Measurements from ENCODE around the gene MUS81. TPM values are rescaled to one million over a fixed set of nuclear protein-coding genes. Genes with fewer than 3 reads are reported as not detected.
A peak's percentile ranks its signal among the peaks of the same experiment; 100 is the strongest.
"Not testable (repeated sequence)": the region's sequence is repeated elsewhere in the genome, so short reads cannot be mapped to it uniquely, and the experiment has no call there.

The MUS81 gene
- 10 to 100 TPM; 65.2 to 77.2 TPM for total RNA-seq

- peaks cover 77% of the 10 kb centered on the region for H3K36me3 Mint-ChIP-seq (ENCODE audit: low read depth)
- H3K9me3 Mint-ChIP-seq = no peaks in the 10 kb centered on the region
- H3K27me3 Mint-ChIP-seq = no peaks in the 10 kb centered on the region
- H3K4me1 Mint-ChIP-seq = peaks cover 21% of the 10 kb centered on the region
- H3K4me3 Mint-ChIP-seq = peak within 1 kb of the TSS; percentile 89
- ATAC-seq (replicated peaks) = peak; percentile 43
- peak within 1 kb of the TSS; percentile 89 for H3K27ac Mint-ChIP-seq
Observed at GRCh38 chr11:65860278-65861164, at the start of gene MUS81. Gene MUS81, plus strand, starts transcription at chr11:65860433. Its CDS starts 321 bp downstream, at chr11:65860754.

DNA sequence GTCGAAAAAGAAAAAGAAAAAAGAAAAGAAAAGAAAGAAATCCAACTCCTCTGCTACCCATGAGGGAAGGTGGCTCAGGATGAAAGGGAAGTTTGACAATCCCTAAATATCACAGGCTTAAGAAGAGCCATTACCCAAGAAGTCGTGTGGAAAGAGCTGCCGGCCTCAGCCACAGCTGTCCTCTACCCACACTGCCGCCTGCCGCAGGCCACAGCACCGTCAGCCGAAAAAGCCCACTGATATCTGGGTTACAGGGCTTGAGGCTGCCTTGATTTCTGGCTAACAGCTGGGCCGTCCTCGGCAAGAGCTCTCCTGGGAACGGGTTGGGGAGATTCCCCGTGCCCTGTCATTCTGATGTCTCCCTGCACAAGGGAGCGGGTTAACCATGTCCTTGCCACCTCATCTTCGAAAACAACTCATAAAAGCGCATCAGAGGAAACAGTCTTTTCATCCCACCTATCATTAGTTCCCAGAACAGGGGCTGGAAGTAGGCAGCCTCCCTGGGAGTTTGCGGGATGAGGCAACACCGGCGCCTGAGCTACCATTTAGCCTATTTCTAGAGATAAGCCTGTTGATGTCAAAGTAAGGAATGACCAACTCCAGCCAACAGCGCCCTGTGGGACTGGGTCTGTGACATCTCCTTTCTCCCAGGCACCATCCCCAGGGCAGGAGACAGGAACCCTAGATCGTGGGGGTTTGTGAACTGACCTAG lies 48.3 kb upstream of the MUS81 start:
- Mint-ChIP-seq H3K4me1 (no peaks in the 10 kb centered on the region), H3K27ac (no peak overlapping the region), H3K27me3 (peaks cover 5% of the 10 kb centered on the region), H3K36me3 (ENCODE audit: low read depth) (no peaks in the 10 kb centered on the region), H3K9me3 (no peaks in the 10 kb centered on the region), H3K4me3 (no peak overlapping the region)
- ATAC-seq (replicated peaks) = no peak

DNA sequence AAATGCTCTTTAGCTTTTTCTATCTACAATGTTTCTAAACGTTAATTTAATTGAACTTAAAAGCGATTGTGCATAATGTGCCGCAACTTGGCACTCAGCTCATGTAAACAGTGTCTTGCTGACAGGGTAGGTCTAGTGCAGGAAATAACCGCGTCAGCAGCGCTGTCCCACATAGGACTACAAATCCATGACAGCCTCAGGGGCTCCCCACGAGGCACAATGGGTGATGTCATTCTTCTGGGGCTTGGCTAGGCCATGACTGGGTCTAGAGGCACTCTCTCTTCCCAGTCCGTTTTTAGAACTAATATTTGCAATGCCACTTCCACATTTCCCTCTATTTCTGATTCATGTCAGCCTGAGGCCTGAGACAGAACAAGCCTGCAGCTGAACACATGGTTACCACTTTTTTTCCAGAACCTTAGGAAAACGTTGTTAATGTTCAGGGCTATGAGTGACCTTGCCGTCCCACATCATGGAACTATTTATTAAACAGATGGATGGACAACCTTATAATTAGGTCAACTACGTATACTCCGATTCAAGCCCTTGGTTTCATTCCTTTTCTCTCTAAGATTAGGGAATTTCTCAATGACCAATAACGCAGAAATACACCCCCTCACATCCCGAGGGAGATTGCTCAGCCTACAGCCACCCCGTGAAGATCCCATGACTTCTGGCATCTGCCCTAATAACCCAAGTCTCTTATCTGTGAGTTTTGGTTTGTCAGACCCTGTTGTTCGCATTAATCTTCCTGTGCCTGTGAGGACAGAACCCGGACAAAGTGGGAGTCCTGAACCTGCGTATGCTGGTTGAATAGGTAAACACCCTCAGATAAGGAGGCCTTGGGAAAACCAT lies 45.9 kb upstream of the MUS81 start:
- ATAC-seq (replicated peaks) = no peak
- H3K27ac Mint-ChIP-seq = no peak overlapping the region
- no peaks in the 10 kb centered on the region for H3K27me3 Mint-ChIP-seq
- H3K4me1 Mint-ChIP-seq = no peaks in the 10 kb centered on the region
- H3K36me3 Mint-ChIP-seq (ENCODE audit: low read depth) = no peaks in the 10 kb centered on the region
- H3K9me3 Mint-ChIP-seq = no peaks in the 10 kb centered on the region
- no peak overlapping the region for H3K4me3 Mint-ChIP-seq

GRCh38 chr11:65814986-65815565 lies 45.2 kb upstream of the MUS81 start:
- H3K27me3 Mint-ChIP-seq = no peaks in the 10 kb centered on the region

DNA sequence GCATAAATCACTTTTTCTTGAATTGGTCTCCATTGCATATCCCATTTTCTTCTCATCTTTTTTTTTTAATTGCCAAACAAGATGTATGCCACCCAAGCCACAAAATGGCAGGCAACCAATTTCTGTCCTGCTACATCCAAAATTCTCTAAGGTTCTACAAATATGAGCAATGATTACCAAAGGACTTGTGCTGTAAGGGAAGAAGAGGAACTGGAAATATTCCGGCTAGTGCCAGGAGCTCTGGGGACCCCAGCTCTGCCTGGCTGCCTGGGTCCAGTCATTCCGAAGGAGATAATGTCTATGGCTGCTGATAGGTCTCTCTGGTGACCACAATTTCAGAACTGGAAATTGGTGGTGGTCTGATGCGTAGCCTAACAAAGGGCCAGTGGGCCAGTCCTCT lies 43.5 kb upstream of the MUS81 start:
- no peaks in the 10 kb centered on the region for H3K9me3 Mint-ChIP-seq

More at GRCh38 chr11:65814986-65815565, 45.2 kb upstream of the MUS81 start:
- ATAC-seq (replicated peaks) = no peak
- H3K4me1 Mint-ChIP-seq = no peaks in the 10 kb centered on the region
- H3K27ac Mint-ChIP-seq = no peak overlapping the region
- H3K4me3 Mint-ChIP-seq = no peak overlapping the region
- H3K36me3 Mint-ChIP-seq (ENCODE audit: low read depth) = no peaks in the 10 kb centered on the region
- H3K9me3 Mint-ChIP-seq = no peaks in the 10 kb centered on the region

DNA sequence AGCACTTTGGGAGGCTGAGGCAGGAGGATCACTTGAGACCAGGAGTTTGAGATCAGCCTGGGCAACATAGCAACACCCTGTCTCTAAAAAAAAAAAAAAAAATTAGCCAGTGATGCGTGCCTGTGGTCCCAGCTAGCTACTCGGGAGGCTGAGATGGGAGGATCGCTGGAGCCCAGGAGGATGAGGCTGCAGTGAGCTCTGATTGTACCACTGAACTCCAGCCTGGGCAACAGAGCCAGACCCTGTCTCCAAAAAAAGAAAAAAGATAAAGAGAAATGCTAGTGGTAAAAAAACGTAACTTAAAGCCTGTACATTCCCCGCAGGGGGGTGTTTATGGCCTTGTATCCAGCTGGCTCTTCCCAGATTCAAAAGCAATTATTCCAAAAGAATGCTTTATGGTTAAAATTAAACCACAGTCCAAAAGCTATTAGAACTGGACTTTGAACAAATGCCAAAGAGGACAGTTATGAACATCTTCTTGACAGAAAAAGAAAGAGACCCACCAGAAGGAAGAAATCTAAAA lies 42.9 kb upstream of the MUS81 start:
- Mint-ChIP-seq H3K27me3 (no peaks in the 10 kb centered on the region), H3K36me3 (ENCODE audit: low read depth) (no peaks in the 10 kb centered on the region), H3K4me1 (no peaks in the 10 kb centered on the region), H3K27ac (peak overlapping the region; percentile 92), H3K9me3 (no peaks in the 10 kb centered on the region), H3K4me3 (peak overlapping the region; percentile 90)
- ATAC-seq (replicated peaks) = no peak

More for the DNA sequence above, 43.5 kb upstream of the MUS81 start:
- H3K36me3 Mint-ChIP-seq (ENCODE audit: low read depth) = no peaks in the 10 kb centered on the region
- H3K27me3 Mint-ChIP-seq = no peaks in the 10 kb centered on the region
- no peak overlapping the region for H3K27ac Mint-ChIP-seq
- H3K4me3 Mint-ChIP-seq = peak overlapping the region; percentile 90
- no peak for ATAC-seq (replicated peaks)
- no peaks in the 10 kb centered on the region for H3K4me1 Mint-ChIP-seq

DNA sequence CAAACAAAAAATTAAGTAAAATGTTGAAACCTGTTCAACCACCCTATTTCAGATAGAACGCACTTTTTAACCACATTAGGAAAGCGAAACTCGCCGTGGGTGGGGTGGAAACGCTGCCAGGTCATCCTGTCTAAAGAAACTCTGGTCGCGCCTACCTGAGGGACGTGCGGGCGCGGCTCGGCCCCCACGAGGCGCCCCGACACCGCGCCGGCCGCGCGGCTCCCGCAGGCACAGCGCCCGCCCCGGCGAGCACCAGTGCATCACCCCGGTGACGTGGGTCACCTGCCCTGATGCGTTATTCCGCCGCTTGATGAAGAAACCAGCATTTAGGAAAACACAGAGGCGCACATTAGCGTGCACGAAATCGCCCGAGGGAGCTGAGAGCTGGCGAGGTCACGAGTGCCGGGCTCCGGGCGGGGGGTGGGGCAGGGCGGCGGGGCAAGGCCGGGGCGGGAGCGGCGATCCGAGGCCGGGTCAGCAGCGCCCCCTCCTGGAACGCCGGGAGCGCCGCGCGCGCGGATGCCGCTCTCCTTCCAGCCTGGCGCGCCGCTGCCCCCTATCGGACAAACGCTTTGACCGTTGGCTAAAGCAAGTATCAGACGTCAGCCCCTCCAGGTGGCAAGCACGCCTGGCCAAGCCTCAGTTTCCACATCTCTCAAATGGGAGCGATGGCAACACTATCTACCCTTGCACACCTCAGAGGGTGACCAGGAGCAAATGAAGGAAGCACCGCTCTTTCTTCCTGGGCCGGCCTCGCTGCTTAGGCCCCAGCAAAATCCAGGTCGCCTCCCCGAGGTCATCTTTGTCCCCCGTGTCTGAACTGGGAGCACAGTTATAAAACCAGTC lies 42.2 kb upstream of the MUS81 start:
- H3K9me3 Mint-ChIP-seq = no peaks in the 10 kb centered on the region
- H3K27me3 Mint-ChIP-seq = no peaks in the 10 kb centered on the region
- peak; percentile 86 for ATAC-seq (replicated peaks)
- H3K4me3 Mint-ChIP-seq = peak overlapping the region; percentile 90
- no peaks in the 10 kb centered on the region for H3K4me1 Mint-ChIP-seq
- H3K27ac Mint-ChIP-seq = peak overlapping the region; percentile 92
- no peaks in the 10 kb centered on the region for H3K36me3 Mint-ChIP-seq (ENCODE audit: low read depth)

DNA sequence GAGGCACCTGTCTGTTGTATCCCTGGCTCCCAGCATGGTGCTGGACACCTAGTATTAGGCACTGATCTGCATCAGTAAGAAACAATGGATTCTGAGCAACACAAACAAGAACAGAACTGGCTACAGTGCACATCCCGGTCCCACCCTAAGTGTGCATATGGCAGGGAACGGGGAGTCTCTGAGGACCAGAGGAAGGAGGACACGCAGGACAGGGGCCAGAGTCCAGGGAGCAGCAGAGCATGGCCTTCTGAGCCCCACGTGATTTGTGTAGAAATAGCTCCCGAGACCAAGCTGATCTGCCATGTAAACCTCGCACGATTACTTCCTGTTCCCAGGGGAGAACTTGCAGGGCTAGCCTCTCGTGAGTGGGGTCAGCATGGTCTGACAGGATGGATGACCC lies 39.1 kb upstream of the MUS81 start:
- Mint-ChIP-seq H3K4me3 (no peak overlapping the region), H3K27me3 (no peaks in the 10 kb centered on the region), H3K9me3 (no peaks in the 10 kb centered on the region), H3K4me1 (no peaks in the 10 kb centered on the region), H3K27ac (no peak overlapping the region), H3K36me3 (ENCODE audit: low read depth) (no peaks in the 10 kb centered on the region)
- ATAC-seq (replicated peaks) = no peak

DNA sequence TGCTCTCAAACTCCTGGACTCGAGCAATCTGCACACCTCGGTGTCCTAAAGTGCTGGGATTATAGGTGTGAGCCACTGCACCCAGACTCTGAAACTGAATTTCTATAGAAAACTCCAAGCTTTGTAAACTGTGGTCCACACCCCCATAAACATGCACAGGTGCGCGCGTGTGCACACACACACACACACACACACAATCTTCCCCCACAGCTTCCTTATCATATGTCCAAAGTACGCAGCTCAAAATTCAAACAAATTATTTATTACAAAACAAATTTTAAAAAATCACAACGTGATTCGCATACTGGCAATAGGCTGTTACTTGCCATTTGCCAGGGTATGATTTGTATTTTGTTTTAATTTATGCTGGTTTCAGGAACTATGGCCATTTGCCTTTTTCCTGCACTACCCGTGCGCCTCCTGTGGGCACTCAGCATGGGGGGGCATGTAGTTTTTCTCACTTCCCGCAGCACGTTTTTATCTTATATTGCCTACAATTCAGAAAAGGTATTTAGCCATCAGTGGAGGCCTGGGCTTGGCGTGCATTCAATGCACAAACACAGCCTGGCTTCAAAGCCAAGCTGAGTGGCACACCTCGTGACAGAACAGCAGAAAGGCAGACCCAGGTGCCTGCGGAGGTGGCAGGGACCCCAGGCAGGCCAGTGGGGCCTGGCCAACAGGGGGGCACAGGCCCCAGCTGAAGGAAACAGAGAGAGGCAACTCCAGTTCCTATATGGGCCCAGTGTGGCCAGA lies 37.3 kb upstream of the MUS81 start:
- Mint-ChIP-seq H3K4me3 (no peak overlapping the region), H3K9me3 (no peaks in the 10 kb centered on the region), H3K27me3 (no peaks in the 10 kb centered on the region), H3K4me1 (peaks cover 5% of the 10 kb centered on the region), H3K27ac (no peak overlapping the region), H3K36me3 (ENCODE audit: low read depth) (no peaks in the 10 kb centered on the region)
- no peak for ATAC-seq (replicated peaks)

- no peak for ATAC-seq (replicated peaks)
- H3K36me3 Mint-ChIP-seq (ENCODE audit: low read depth) = no peaks in the 10 kb centered on the region
- H3K27me3 Mint-ChIP-seq = no peaks in the 10 kb centered on the region
- H3K4me3 Mint-ChIP-seq = peak overlapping the region; percentile 8
- peak overlapping the region; percentile 7 for H3K27ac Mint-ChIP-seq
- peaks cover 16% of the 10 kb centered on the region for H3K4me1 Mint-ChIP-seq
- H3K9me3 Mint-ChIP-seq = no peaks in the 10 kb centered on the region
Observed at GRCh38 chr11:65826984-65827735, 33.1 kb upstream of the MUS81 start.

DNA sequence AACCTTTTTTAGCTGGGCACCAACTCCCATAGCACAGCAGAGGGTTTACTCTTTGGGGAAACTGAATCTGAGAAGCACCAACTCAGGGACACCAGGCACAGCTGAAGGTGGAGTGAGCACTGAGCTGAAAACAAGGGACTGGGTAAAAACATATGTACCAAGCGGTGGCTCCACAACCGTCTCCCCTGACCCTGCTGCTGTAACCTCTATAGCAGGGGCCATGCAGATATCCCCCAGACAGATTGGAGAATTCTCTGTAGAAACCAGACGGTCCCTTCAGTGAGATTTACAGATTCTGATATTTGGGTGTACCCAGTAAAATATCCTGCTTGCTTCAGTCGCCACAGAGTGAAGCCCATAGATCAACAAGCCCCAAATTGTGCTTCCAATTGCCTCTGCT lies 30.8 kb upstream of the MUS81 start:
- Mint-ChIP-seq H3K4me1 (peaks cover 25% of the 10 kb centered on the region), H3K27ac (no peak overlapping the region), H3K9me3 (no peaks in the 10 kb centered on the region), H3K27me3 (peaks cover 4% of the 10 kb centered on the region), H3K36me3 (ENCODE audit: low read depth) (no peaks in the 10 kb centered on the region), H3K4me3 (no peak overlapping the region)
- no peak for ATAC-seq (replicated peaks)

- H3K9me3 Mint-ChIP-seq; ATAC-seq (replicated peaks); H3K27me3 Mint-ChIP-seq; H3K36me3 Mint-ChIP-seq (ENCODE audit: low read depth); H3K4me3 Mint-ChIP-seq: not testable (repeated sequence)
- Mint-ChIP-seq H3K27ac (peak overlapping the region; percentile 61), H3K4me1 (peaks cover 24% of the 10 kb centered on the region)
Observed at GRCh38 chr11:65832231-65832630, 28.0 kb upstream of the MUS81 start.

Data from activated T-helper 17 cell treated with anti-CD3 and anti-CD28 coated beads, Interleukin-2, amount 50 U/mL, for 72 hours (primary cell).